Thyroid gland (tissue), 4 donors: ENCODE measurements around the gene PCYT1B.

Experiments
- POLR2A ChIP-seq, 2 donors: fragments of 450-650 bp; IDR thresholded peaks; one replicate each; pipeline ENCODE4 v1.6.1; 2017; ENCODE audit warnings: antibody characterized with exemption in 2 of 2, mild to moderate bottlenecking in 2 of 2, moderate library complexity in 1 of 2
- TF ChIP-seq, protein P1 (sequence below), 6 experiments: fragments of 200-600 bp in 3 of 6; fragments of 450-650 bp in 3 of 6; sonication (generic) in 3 of 6; IDR thresholded peaks; one replicate each; pipeline ENCODE4 v1.5.1; 2016 to 2019; ENCODE audit warnings: antibody characterized with exemption in 6 of 6, mild to moderate bottlenecking in 2 of 6, inconsistent platforms in 1 of 6, moderate library complexity in 1 of 6

DNA sequence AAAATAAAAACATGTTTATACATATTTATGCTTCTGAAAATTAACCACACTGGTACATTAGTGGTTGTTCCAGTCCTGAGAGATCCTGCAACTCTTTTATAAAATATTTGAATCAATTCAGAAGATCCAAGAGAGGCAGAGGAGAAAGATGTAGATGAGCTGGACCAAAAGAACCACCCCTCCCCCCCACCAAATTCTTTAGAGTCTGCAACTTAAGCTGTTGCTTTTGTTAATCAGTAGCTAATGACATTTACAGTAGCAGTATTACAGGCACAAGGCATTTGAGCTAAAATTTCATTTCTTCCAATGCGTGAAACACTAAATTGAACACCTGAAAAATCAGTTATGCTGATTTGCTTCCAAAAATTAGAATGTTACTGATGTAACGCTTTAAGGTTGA lies 120.5 kb downstream of the PCYT1B start:
- TF ChIP-seq, protein P1, sequence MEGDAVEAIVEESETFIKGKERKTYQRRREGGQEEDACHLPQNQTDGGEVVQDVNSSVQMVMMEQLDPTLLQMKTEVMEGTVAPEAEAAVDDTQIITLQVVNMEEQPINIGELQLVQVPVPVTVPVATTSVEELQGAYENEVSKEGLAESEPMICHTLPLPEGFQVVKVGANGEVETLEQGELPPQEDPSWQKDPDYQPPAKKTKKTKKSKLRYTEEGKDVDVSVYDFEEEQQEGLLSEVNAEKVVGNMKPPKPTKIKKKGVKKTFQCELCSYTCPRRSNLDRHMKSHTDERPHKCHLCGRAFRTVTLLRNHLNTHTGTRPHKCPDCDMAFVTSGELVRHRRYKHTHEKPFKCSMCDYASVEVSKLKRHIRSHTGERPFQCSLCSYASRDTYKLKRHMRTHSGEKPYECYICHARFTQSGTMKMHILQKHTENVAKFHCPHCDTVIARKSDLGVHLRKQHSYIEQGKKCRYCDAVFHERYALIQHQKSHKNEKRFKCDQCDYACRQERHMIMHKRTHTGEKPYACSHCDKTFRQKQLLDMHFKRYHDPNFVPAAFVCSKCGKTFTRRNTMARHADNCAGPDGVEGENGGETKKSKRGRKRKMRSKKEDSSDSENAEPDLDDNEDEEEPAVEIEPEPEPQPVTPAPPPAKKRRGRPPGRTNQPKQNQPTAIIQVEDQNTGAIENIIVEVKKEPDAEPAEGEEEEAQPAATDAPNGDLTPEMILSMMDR (IDR thresholded peaks at IDR 0.05): no peak
- TF ChIP-seq POLR2A (IDR thresholded peaks at IDR 0.05): no peak
